ENCODE results near the gene PCNX2.
A peak's percentile ranks its signal among the peaks of the same experiment; 100 is the strongest.

PCNX2 gene

DNA sequence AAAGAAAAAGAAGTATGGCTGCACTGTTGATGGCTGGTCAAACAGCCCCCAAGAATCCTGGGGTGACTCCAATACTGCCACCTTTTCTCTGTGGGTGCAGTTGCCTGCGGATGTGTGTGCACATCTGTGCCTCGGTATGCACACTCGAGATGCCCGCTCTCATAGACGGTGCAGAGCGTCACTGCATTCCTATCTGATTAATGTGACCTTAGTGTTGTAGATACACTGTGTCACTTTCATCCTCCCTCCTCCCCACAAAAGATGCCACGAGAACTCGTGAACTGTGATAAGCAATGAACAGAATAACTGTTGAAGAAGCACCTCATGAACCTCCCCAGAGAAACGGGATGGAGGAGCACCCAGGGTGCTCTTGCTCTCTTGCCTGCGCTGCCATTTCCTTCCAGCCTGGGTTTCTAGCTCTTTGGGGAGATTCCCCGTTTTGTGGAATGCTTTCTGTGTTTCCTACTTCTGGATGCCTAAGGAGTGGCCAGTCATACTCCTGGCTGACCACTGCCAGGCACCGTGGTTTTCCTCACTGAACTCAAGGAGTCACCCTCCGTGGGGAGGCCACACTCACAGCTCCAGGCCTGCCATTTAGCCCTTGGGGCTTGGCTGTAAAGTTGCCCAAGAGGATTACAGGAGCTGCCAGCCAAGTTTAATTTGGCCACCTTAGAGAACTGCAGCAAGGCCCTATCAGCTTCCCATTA, 313.1 kb downstream of the PCNX2 start:
- DNase-seq = peak; percentile 74

DNA sequence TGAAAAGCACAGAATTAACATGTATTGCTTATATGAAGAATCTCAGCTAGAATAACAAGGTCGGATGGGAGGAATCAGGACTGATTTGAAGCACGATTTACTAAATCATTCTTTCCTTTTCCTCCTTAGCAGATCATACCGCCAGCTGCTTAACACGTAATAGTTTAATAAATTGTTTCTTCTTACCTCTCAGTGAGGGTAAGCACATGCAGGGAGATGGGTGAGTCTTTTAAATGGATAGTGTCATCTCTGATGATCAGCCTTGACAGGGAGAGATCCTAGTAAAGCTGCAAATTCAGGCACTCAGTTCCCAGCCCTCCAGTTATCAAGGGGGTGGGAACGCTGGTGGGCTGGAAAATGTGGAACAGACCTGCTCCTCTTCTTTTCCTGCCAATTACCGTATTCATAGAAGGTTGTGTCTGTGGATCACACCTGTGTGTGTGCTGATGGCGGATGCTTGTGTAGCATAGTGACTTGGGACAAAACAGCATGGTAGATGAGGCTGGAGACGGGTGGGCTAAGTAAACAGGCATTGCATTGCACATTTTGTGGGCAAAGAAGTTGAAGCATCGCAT, 314.5 kb downstream of the PCNX2 start:
- DNase-seq = peak; percentile 37

DNA sequence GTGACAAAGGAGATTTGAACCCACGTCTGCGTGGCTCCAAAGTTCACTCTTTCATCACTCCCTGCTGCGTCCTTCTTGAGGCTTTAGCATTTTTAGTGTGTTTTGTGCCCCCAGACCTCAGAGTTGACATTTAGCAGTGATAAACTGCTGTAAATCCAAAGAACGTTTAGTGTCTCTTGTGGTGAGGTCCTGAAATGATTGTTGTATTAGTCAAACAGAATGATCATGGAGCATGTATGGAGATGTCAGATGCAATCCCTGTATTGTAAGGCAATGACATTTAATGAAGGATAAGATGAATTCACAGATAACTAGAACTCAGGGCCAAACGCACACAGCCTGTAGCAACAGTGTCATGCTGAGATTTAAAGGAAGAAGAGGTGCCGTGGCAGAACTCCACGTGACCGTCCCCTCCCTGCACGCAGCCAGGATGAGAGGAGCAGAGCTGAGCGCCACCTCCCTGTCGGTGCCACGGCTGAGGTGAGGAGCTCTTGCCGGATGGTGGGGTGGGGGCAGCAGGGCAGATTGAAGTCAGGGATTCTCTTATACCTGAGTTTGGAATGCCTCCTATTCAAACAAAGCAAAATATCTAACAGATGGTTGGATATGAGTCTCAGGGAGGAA, 315.1 kb downstream of the PCNX2 start:
- DNase-seq = peak; percentile 51

DNA sequence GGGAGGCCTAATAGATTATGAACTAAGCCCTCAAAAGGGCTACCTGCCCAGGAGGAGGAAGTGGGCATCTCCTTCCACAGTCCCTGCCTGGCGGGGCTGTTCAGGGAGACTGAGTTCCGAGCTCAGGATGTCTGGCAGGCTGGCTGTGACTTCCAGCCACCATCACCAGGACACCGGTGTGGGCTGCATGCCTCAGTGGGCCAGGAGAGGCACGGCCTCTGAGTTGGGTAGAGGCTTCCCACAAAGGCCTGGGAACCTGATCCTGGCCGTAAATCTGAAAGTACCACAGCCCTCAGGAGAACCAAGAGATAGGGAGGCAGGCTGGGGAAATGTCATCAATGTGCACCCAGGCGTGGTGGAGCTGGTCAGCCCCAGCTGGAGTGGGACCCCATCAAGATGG, 316.0 kb downstream of the PCNX2 start:
- no peak for DNase-seq

DNA sequence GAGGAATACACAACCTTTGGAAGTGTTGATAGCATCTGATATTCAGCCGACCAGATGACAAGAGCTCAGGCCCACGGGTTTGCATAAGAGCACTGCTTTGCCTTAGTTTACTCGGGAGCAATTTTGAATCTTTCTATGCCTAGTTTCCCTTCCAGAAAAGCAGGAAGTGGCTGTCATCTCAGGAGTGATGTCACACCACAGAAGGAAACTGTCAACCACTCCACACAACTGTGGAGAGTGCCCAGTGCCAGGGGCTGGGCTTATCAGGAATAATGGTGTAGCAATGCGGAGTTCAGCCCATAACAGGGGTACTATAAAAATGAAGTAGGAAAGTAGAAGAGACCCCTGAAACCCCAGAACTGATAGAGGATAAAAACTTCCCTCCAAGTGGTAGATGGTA, 316.7 kb downstream of the PCNX2 start:
- DNase-seq = peak; percentile 11

DNA sequence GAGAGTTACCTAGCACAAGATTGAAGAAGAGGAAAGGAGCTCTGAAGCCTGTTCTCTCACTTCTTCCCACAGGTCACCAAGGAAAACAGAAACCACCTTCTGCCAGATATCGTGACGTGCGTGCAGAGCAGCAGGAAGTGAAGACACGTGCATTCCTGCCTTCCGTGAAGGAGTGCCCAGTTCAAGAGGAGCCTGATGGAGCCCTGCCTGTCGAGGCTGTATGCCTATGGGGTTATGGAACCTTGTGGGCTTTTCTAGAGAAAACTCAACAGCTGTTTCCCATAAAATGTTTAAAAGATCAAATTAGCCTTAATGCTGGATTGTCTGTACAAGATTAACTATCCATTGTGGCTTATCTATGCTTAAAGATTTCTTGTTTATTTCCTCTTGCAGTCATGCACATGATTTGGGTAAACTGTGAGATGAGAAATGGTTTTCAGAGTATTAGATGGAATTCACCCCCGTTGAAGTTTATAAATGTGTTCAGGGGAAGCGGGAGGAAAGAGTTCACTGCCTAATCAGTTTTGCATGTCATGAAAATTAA, 317.4 kb downstream of the PCNX2 start:
- DNase-seq = peak; percentile 2

DNA sequence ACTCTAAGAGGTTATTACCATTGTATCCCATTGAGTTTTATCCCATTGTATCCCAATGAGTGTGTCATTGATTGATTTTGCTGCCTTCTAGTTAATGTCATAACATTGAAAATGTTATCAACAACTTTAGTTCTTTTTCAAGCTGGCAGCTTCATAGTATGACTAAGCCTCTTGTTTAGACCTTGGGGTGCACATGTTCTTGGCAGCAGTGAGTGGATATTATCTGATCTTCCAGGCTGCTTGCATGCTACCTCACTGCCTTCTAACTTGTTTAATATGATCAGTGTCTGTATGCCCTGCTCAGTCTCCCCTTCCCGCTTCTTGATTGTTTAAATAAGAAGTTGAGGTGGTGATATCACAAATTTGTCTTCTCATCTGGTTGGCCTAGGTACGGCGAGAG, 320.6 kb downstream of the PCNX2 start:
- peak; percentile 9 for DNase-seq

DNA sequence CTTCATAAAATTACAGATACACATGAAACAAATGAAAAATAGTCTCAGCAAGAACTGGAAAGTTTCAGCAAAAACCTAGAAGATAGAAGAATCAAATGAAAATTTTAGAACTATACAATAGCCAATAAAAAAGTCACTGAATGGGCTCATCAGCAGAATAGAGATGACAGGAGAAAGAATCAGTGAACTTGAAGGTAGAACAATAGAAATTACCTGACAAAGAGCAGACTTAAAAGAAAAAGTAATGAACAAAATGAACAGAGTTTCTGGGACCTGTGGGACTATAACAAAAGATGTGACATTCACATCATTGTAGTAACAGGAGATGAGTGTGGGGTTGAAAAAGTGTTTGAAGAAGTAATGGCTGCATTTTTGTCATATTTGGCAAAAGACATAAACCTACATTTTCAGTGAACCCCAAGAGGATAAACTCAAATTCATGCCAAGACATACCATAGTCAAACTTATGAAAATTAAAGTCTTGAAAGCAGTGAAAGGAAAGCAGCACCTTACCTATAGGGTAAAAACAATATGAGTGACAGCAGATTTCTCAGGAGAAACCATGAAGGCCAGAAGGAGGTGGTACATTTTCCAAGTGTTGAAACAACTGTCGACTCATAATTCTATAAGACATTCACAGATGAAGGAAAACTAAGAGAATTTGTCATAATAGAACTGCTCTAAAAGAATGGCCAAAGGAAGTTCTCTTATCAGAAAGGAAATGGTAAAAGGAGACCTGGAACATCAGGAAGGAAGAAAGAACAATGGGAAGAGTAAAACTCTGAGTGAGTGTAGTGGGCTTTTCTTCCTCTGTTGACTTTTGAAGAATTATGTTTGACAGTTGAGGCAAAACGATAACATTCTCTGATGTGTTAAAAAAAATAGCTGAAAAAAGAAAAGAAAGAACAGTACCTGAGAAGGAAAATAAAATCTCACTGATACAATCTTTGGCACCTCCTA, 321.6 kb downstream of the PCNX2 start:
- peak; percentile 2 for DNase-seq

DNA sequence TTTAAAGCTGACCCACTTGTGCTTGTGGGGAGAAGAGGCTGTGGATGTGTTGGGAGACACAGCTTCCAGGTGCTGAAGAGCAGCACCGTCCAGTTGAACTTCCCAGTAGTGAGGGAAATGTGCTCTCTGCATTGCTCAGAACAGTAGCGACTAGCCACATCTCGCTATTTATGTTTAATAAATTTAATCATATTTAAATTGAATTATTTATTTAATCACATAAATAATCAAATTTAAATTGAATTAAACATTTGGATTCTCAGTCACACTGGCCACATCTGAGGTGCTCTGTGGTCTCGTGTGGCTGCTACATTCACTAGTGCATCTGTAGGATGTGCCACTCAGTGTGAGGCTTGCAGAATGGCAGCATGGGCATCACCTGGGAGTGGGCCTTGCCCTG, 325.0 kb downstream of the PCNX2 start:
- no peak for DNase-seq

DNA sequence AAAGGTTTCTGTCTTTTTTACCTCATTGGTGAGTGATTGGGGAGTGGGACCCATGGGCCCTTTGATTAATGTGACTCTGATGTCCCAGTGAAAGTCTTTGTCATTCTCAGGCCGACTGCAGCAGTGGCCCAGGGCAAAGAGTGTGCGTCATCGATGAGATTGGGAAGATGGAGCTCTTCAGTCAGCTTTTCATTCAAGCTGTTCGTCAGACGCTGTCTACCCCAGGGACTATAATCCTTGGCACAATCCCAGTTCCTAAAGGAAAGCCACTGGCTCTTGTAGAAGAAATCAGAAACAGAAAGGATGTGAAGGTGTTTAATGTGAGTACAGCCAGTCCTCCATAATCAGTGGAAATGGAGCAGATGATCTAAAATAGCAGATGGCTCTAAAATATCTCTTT, 325.7 kb downstream of the PCNX2 start:
- peak; percentile 10 for DNase-seq

DNA sequence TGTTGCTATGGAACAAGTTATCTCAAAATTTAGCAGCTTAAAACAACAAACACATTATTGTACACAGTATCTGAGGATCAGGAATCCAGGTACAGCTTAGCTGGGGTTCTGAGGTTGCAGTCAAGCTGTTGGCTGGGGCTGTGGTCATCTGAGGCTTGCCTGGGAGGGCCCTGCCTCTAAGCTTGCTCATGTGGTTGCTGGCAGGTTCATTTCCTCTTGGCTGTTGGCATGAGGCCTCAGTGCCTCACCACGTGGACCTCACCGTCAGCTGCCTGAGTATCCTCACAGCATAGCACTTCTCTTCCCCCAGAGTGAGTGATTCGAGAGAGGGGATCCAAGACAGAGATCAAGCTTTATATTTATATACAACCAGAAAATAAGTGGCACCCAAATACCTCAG, 326.6 kb downstream of the PCNX2 start:
- peak; percentile 26 for DNase-seq

DNA sequence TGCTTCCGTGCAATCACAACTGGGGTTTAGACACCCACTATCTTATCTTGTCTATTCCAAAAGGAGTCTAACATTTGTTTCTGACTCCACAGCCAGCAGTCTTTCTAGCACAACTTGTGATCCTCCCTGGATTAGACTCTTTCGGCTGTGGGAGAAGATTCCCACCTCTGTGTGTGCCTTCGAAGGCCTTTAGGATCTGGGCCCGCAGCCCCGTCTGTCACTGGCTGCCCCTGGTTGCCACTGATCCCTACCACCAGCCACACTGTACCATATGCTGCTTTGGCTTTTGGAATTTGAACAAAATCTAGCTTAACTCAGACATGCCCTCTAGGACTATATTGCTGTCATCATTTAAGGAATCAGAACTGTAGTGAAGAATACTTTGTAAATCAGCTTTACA, 327.1 kb downstream of the PCNX2 start:
- peak; percentile 21 for DNase-seq

DNA sequence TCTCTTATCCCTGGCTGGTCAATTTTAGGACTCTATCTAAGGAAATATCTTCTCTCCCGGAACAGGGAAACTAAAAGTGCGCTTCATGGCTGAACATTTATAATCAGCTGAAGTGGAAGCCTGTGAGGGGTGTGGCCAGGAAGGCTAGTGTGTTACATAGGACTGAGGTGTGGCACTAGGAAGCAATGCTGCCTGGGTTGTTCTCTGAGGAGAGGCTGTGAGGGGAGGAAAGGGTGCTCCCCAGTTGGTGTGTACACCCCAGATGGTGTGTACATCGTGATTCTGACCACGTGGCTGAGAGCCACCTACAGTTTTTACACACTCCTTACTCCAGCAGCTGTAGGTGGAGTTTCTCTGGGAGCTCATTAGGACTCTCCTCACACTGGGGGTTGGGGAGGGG, 328.9 kb downstream of the PCNX2 start:
- no peak for DNase-seq

DNA sequence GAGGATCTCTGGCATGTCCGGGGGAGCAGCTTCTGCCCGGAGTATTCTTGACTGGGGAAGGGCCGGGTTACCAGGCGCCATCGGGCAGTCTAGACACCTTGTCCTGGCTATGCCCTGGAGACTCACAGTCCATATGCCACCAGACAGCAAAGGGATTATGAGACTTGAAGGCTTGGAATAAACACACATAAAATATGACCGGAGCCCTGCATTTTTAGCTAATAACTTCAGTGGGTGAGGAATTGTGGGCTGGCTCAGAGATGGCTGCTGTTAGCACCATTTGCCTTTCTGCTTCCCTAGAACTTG, 329.7 kb downstream of the PCNX2 start:
- no peak for DNase-seq

DNA sequence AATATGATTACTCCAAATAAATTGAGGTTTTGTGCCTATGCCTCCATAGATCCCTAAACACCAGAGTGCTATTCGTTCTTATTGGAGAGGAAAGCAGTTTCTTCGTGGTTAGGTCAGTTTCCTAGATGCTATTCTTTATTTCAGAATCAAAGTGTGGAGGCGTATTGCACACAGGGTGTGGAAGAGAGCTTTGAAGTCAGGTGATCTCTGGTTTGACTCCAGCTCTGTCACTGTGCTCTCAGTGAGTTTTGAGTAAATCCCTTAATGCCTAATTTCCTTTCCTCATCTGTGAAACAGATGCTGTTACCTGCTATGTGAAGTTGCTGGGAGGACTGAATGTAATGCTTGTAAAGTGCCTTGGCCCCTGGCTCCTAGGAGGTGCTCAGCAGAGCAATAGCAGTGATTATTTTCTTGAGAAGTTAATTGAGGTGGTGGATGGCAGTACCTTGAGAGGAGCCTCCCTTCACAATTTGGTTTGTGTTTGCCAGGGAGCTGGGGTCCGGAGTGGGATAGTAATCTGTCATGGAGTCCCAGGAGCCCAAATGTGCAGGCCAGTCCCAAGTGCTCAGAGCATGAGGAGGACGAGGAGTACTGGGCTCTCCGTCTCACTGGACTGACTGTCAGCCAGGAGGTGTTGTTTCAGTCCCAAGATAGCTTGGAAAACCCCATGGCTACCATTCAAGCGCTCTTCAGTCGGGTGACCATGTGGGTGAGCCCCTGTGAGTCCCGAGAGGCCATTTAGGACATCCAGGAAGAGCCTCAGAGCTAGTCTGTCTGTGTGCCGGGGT, 330.2 kb downstream of the PCNX2 start:
- DNase-seq = peak; percentile 35

DNA sequence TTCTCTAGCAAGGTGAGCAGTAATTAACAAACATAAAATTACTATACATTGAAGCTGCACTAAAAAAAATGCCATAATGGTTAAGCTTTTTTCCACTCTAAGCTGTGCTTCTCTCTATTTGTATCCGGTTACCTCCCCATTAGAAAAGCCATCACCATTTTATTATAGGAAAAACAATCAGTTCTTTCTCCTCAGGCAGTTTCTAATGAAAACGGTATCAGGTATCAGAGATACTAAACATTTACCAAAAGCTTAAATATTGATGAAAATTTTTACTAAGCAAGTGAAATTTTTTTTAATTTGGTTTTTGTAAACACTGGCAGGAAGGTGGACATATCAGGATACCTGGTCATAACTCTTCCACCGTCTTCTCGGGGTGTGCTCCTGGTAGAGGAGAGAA, 330.9 kb downstream of the PCNX2 start:
- DNase-seq = no peak

DNA sequence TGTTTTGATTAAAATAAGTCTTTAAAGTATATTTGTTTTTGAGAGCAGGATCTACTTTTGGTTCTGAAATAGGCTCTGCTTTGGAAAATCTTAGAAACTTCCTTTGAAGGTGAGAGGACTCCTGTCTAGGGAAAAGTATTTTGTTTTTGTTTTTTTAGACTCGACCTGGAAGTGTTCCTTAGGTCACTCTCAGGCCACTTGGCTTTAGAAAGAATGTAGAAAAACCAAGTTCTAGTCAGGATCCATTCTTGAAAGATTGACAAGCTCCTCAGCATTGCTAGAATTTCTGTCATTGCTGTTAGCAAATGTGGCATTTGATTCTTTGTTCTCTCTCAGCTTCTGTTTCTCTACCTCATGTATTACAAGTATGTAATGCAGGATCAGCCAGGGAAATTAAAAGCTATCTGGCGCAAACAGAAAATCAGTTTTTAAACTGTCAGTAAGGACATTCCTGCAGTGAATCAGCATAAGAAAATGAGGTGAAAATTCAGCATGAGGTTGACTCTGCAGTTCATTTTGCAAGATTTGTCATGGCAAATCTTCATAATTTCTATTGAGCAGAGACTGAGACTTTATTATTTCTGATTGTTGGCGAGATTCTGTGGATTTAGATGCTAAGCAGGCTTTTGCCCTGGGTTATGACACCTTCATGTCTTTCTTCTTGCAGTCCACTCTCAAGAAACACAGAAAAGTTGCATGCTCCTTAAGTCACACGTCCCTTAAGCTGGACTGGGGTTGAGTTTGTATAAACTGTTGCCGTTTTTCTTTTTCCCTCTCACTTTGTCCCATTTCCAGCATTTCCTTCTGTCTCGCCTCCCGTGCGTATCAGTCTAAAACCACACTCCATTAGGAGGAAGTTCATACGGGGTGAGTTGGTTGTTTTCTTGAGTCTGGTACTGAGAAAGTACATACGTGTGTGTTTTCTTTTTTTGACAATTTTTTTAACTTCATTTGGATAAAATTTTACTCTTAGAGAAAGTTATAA, 332.5 kb downstream of the PCNX2 start:
- peak; percentile 8 for DNase-seq

DNA sequence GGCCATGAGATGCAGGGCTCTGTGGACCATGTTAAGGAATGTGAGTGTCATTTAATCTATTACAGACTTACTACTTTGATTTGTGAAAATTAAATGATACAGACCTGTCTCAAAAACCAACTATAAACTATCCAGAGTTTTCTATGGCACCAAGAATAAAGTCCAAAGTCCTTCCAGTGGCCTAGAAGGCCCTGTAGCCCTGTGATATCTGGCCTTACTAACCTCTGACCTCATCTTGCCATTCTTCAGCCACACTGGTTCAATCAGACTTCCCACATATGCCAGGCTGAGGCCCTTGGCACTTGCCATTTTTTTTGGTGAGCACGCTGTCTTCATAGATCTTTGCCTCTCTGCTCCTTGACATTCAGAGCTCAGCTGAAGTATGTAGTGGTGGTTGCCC, 337.5 kb downstream of the PCNX2 start:
- no peak for DNase-seq

DNA sequence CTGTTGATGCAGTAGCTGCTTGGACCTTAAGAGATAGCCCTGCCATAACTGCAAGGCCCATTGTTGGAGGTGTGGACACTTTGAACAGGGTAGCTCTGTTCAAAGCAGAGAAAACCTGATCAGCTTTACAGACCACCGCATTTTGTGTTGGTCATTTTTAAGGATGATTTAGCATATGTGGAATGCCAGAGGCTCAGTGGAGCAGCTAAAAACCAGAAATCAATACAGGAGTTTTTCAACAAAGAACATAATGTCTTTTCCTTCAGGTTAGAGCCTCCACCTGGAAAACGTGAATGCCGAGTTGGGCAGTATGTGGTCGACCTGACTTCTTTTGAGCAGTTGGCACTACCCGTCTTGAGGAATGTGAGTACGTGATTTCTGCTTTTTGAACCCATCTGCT, 339.4 kb downstream of the PCNX2 start:
- no peak for DNase-seq

DNA sequence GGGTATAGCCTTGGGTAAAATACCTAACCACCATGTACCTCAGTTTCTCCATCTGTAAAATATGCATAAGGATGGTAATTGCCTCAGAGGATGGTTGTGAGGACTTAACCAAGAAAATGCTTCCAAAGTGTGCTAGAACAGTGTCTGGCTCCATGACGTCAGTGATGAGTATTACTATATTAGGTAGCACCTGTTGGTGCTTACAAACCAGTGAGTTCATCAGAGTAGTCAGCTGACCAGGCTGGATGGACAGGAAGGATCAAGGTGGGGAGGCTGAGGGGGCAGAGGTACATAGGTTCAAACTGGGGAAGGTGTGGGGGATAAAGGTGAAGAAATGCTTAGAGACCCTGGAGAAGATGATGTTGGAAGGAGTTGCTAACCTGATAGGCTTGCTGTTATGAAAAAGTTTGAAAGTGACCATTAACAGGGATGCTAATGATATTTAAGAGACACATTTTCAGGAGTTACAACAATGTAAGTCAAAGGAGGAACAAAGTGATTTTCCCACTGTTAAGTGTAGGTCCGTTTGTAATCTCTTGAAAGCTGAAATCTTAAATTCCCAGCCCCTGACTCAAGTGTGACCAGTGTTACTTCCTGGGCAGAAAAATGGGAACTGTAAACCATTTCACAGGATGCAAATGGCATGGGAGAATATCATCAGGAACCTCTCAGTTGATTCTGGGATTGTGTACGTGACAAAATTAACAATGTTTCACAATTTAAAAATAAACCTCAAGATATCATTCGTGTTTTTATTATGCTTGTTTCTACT, 340.7 kb downstream of the PCNX2 start:
- DNase-seq = no peak
